BJ (cell line): ENCODE data around the gene TMEM50B. TPM values are rescaled to one million over a fixed set of nuclear protein-coding genes. Genes with fewer than 3 reads are reported as not detected.

Experiments used
- CTCF ChIA-PET: fragments of 350-600 bp; formaldehyde crosslinking; extraction: SDS; loops from one replicate; lab custom pipeline; 2021; ENCODE audit warnings: antibody characterized with exemption, inconsistent platforms; lab: Yijun Ruan, JAX
- POLR2A ChIA-PET: fragments of 300-600 bp; sonication (Branson Sonifier 250); formaldehyde crosslinking; extraction: SDS; loops from one replicate; lab custom pipeline; 2021; ENCODE audit warnings: antibody characterized with exemption; lab: Charles Lee
- DNase-seq: peaks from one replicate; pipeline ENCODE4 v3.0.0-alpha.2; 2011; ENCODE audit warnings: low read depth
- H3K27me3 ChIP-seq: 2 replicates; pipeline ENCODE4 v1.6.0; 2011; ENCODE audit warnings: low read length; ENCODE audit not compliant: control insufficient read depth, insufficient read depth
- H3K36me3 ChIP-seq: 2 replicates; pipeline ENCODE4 v1.5.1; 2011; ENCODE audit warnings: low read length; ENCODE audit not compliant: control insufficient read depth, insufficient read depth
- H3K4me3 ChIP-seq: 2 replicates; pipeline ENCODE4 v1.5.1; 2011; ENCODE audit warnings: low read depth, mild to moderate bottlenecking, control low read depth, low read length
- polyA plus RNA-seq: library from polyadenylated mRNA; depleted of rRNA; stranded (reverse); fragments of >200 nt; gene quantifications from 2 replicates; pipeline ENCODE4 v1.2.3, GENCODE V29; 2011
- TF ChIP-seq, protein P1 (sequence below): IDR thresholded peaks from 2 replicates; pipeline ENCODE4 v1.5.1; 2011; ENCODE audit warnings: low read depth, mild to moderate bottlenecking, control low read depth, inconsistent platforms, low read length, moderate library complexity; ENCODE audit not compliant: insufficient read depth

TMEM50B gene
- polyA plus RNA-seq, 1 experiment = 23.5 TPM

DNA sequence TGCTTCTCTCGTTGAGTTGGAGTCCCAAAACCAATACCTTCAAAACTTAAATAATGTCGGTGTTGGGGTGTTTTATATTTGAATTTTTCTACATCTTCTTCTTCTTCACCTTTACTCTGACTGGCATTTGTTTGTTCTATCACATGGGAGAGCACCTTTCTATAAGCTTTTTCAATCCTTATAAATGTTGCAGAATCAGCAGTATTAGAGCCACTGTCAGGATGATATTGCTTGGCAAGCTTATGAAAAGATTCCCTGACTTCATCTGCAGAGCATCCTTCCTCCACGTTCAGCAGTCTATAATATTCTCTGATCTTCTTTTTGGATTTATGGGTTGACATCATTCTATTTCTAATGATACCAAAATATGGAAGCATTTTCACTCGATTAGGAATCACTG, 9.2 kb upstream of the TMEM50B start:
- Histone ChIP-seq H3K36me3 (no peaks in the 10 kb centered on the region), H3K4me3 (no peak overlapping the region), H3K27me3 (no peaks in the 10 kb centered on the region)
- POLR2A ChIA-PET = no interaction called here
- TF ChIP-seq, protein P1, sequence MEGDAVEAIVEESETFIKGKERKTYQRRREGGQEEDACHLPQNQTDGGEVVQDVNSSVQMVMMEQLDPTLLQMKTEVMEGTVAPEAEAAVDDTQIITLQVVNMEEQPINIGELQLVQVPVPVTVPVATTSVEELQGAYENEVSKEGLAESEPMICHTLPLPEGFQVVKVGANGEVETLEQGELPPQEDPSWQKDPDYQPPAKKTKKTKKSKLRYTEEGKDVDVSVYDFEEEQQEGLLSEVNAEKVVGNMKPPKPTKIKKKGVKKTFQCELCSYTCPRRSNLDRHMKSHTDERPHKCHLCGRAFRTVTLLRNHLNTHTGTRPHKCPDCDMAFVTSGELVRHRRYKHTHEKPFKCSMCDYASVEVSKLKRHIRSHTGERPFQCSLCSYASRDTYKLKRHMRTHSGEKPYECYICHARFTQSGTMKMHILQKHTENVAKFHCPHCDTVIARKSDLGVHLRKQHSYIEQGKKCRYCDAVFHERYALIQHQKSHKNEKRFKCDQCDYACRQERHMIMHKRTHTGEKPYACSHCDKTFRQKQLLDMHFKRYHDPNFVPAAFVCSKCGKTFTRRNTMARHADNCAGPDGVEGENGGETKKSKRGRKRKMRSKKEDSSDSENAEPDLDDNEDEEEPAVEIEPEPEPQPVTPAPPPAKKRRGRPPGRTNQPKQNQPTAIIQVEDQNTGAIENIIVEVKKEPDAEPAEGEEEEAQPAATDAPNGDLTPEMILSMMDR = no peak
- CTCF ChIA-PET = no interaction called here
- DNase-seq = no peak

DNA sequence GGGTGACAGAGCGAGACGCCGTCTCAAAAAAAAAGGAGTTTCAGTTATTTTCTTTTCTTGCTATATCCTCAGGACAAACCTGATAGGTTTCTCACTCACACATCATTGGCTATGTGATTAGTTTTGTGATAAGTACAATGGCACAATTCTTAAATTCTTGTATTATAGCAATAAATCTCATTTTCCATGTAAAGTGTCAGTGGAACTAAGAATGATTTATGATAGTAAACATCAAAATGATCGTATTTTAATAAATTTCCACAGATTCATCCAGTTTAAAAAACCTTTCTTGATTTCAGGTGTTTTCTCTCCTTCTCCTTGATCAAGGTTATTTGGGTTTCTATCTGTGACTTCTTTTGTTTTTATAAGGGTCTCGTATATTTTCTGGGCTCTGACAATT, 8.2 kb upstream of the TMEM50B start:
- DNase-seq = no peak
- TF ChIP-seq, protein P1 = no peak
- no peaks in the 10 kb centered on the region for H3K36me3 ChIP-seq
- H3K4me3 ChIP-seq = no peak overlapping the region
- ChIA-PET POLR2A (no interaction called here), CTCF (no interaction called here)
- H3K27me3 ChIP-seq = no peaks in the 10 kb centered on the region

DNA sequence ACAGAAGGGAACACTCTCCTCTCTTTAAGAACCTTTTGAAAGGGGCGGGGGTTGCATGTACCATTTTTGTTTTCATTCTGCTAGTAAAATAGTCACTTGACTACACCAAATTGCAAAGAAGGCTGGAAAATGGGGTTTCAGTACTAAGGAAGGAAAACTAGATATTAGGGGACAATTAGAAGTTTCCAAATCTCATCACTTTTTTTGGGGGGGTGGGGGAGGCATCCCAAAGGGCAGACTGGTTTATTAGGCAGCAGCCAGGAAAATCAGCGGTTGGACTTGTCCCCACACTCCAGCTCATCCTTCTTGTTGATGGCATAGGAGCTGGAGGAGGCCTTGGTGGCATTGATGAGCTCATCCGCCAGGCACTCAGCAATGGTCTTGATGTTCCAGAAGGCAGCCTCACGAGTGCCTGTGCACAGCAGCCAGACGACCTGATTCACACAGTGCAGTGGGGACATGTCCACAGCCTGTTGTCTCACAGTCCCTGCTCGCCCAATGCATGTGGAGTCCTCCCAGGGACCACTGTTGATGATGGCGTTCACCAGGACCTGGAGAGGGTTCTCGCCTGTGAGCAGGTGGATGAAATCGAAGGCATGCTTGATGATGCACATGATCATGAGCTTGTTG, 1.7 kb upstream of the TMEM50B start:
- CTCF ChIA-PET = interaction anchor here (0.6 kb wide), 1 partner anchor 36 kb away, joined by 3 read pairs; no protein-coding TSS in a partner anchor
- POLR2A ChIA-PET = no interaction called here
- TF ChIP-seq, protein P1 = no peak
- no peak for DNase-seq
- Histone ChIP-seq H3K36me3 (no peaks in the 10 kb centered on the region), H3K27me3 (no peaks in the 10 kb centered on the region), H3K4me3 (no peak overlapping the region)

DNA sequence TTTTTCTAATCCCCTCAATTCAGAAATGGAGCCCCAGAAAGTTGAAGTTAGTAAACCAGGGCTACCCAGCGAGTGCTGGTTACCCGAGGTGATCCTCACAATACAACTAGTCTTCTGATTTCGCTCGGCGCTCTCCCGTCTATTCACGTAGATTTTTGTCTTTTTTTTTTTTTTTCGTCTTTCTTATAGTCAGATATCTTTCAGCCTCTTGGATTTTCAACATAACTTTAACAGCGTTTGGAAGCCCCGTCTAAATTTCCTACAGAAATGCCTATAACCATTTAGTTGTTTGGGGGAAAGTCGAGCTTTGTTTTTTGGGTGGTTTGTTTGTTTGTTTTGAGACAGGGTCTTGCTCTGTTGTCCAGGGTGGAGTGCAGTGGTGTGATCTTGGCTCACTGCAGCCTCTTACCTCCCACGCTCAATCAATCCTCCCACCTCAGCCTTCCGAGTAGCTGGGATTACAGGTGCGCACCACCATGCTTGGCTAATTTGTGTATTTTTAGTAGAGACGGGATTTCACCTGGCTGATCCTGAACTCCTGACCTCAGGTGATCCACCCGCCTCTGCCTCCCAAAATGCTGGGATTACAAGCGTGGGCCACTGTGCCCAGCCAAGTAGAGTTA, 818 bp upstream of the TMEM50B start:
- TF ChIP-seq, protein P1 = no peak
- peak overlapping the region; percentile 72 for H3K4me3 ChIP-seq
- CTCF ChIA-PET = interaction anchor here (0.6 to 1.0 kb wide), 2 partner anchors 35 to 119 kb away, joined by 3 to 4 read pairs; no protein-coding TSS in a partner anchor
- POLR2A ChIA-PET = interaction anchor here (0.5 to 1.4 kb wide), 2 partner anchors 11 to 23 kb away, joined by 7 to 8 read pairs; partner anchors contain the start of gene DNAJC28
- no peaks in the 10 kb centered on the region for H3K27me3 ChIP-seq
- no peaks in the 10 kb centered on the region for H3K36me3 ChIP-seq
- DNase-seq = no peak

DNA sequence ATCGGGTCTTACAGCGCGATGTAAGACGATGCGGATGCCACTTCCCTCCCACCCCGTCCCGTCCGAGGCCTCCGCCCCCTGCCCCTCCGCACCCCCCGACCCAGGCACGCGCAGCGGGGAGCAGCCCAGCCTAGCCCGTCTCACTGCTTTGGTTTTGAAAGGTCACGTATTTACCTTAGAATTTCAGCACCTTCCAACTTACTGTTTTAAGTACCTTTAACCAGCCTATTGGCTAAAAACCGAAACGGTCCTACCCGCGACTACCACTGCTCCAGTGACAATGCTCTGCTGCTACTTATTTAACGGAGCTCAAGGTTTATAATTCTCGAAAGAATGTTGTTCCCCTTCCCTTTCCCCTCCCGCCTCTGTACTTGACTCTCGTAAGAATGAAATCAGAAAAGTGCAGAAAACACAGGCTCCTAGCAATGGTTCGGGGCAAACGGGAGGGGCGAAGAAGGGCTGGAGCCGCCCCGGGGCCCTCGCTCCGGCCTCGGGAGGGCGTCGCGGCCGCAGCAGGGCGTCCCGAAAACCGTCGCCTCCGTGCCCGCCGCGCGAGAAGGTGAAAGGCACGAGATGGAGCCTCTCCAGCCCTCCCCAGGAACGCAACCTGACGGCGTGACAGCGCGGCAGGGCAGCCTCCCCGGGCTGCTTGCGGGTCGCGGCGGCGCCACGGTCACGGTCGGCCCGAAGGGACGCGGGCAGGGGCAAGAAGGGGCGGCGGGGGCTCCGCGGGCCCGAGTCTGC, 667 bp downstream of the TMEM50B start:
- H3K4me3 ChIP-seq = peak overlapping the region; percentile 87
- TF ChIP-seq, protein P1 = peak; percentile 24; the same call in 1 of the 2 replicates
- no peaks in the 10 kb centered on the region for H3K36me3 ChIP-seq
- H3K27me3 ChIP-seq = no peaks in the 10 kb centered on the region
- ChIA-PET POLR2A (interaction anchor here (1.0 to 1.4 kb wide), 2 partner anchors 12 to 154 kb away, joined by 4 to 7 read pairs; partner anchors contain the start of genes DNAJC28 and IFNAR1), CTCF (no interaction called here)
- DNase-seq = no peak
